Right atrium auricular region (tissue), 2 donors: ENCODE results near the gene EIPR1. TPM values are rescaled to one million over a fixed set of nuclear protein-coding genes. Genes with fewer than 3 reads are reported as not detected.

Experiments
- DNase-seq: peaks from one replicate; pipeline ENCODE4 v3.0.0-alpha.2; 2019; ENCODE audit warnings: low spot score
- H3K27ac ChIP-seq, 2 donors: fragments of 200-600 bp; sonication (generic); 1 replicate in 1 of 2; 2 replicates in 1 of 2; pipeline ENCODE4 v1.5.1; 2016 to 2019
- H3K27me3 ChIP-seq, 2 donors: fragments of 200-600 bp; sonication (generic); one replicate each; pipeline versions ENCODE4 v1.5.1 to v1.6.0; 2017 to 2019
- H3K36me3 ChIP-seq: fragments of 200-600 bp; sonication (generic); one replicate; pipeline ENCODE4 v1.5.1; 2016
- H3K4me1 ChIP-seq, 2 donors: fragments of 200-600 bp; sonication (generic); one replicate each; pipeline versions ENCODE4 v1.5.1 to v1.6.0; 2017 to 2019
- H3K4me3 ChIP-seq, 2 donors: fragments of 200-600 bp; sonication (generic); 1 replicate in 1 of 2; 2 replicates in 1 of 2; pipeline ENCODE4 v1.5.1; 2017 to 2019; ENCODE audit warnings: mild to moderate bottlenecking in 1 of 2, moderate library complexity in 1 of 2
- H3K9me3 ChIP-seq, 2 donors: fragments of 200-600 bp; sonication (generic); one replicate each; pipeline ENCODE4 v1.5.1; 2019
- total RNA-seq, 2 donors: library from RNA; depleted of rRNA; stranded (reverse); fragments of >200 nt; gene quantifications; one replicate each; pipeline ENCODE4 v1.1.0, GENCODE V29; 2016
- TF ChIP-seq, protein P1 (sequence below), 2 donors: fragments of 200-600 bp; sonication (generic); IDR thresholded peaks; one replicate each; pipeline ENCODE4 v1.5.1; 2019; ENCODE audit warnings: antibody characterized with exemption in 2 of 2

The EIPR1 gene
- total RNA-seq, 2 donors from 2014 or later, result 13.2 to 13.6 TPM

DNA sequence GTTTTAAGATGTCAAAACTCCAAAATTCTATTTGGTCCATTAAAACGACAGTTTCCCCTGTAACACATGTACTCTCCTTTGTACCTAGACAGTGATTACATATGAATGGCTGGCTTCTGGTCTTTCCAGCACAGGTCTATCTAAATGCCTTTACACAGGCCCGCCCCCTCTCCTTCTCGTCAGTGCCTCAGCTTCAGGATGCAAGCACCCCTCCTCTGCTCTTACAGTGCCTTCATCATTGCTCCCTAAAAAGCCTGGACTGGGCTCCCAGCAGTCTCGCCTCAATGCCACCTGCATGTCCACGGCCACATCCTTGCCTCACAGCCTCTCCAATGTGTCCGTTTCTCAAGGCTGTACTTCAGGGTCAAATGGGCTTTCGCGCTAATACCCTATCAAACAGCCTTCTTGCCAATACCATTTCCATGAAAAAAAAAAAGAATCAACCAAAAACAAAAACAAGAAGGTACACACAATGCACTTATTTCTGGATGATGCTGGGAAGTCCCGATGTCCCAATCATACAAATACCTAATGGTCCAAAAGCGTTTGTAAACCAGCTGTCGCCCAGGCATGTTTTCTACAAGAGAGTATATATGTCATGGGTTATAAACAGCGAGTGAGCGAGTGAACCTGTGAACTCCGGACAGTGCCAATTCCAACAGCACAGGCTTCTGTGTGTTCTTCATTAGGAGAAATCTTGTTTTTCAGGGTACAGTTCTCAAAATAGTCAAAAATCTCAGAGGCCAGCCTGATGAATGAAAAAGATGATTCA, 77.2 kb downstream of the EIPR1 start:
- TF ChIP-seq, protein P1, sequence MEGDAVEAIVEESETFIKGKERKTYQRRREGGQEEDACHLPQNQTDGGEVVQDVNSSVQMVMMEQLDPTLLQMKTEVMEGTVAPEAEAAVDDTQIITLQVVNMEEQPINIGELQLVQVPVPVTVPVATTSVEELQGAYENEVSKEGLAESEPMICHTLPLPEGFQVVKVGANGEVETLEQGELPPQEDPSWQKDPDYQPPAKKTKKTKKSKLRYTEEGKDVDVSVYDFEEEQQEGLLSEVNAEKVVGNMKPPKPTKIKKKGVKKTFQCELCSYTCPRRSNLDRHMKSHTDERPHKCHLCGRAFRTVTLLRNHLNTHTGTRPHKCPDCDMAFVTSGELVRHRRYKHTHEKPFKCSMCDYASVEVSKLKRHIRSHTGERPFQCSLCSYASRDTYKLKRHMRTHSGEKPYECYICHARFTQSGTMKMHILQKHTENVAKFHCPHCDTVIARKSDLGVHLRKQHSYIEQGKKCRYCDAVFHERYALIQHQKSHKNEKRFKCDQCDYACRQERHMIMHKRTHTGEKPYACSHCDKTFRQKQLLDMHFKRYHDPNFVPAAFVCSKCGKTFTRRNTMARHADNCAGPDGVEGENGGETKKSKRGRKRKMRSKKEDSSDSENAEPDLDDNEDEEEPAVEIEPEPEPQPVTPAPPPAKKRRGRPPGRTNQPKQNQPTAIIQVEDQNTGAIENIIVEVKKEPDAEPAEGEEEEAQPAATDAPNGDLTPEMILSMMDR (IDR thresholded peaks at IDR 0.05), result no peak
- Histone ChIP-seq H3K27ac (no peak overlapping the region), H3K27me3 (no peaks in the 10 kb centered on the region), H3K4me1 (peaks cover 0 to 8% of the 10 kb centered on the region in 2 donors), H3K36me3 (no peaks in the 10 kb centered on the region), H3K9me3 (no peaks in the 10 kb centered on the region), H3K4me3 (no peak overlapping the region)
- no peak for DNase-seq

DNA sequence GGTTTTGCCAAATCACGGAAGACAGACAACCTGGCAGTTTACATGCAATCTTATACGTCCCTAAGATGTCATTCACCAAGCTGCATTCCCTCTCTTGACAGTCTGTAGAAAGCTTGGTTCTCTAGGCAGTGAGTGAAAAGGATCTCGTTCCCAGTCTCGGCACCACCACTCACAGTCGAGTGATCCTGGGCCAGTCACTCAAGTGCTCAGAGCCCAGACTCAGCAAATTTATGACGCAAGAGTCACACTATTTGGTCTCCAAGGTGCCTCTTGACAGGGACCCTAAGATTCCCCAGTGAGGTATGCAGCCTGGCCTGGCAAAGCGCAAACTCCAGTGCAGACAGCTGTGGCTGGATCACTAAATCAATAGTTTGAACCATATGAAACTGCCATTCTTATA, 77.9 kb downstream of the EIPR1 start:
- Histone ChIP-seq H3K27me3 (no peaks in the 10 kb centered on the region), H3K4me1 (peaks cover 0 to 8% of the 10 kb centered on the region in 2 donors), H3K4me3 (no peak overlapping the region), H3K27ac (no peak overlapping the region), H3K36me3 (no peaks in the 10 kb centered on the region), H3K9me3 (no peaks in the 10 kb centered on the region)
- DNase-seq, result no peak
- TF ChIP-seq, protein P1 (IDR thresholded peaks at IDR 0.05), result no peak

- H3K36me3 ChIP-seq, result no peaks in the 10 kb centered on the region
- H3K4me3 ChIP-seq, result no peak overlapping the region
- H3K27ac ChIP-seq, result no peak overlapping the region
- TF ChIP-seq, protein P1 (IDR thresholded peaks at IDR 0.05), result no peak
- H3K27me3 ChIP-seq, result no peaks in the 10 kb centered on the region
- no peak for DNase-seq
- H3K9me3 ChIP-seq, result no peaks in the 10 kb centered on the region
- H3K4me1 ChIP-seq, result peaks cover 0 to 8% of the 10 kb centered on the region in 2 donors
Measured at GRCh38 chr2:3299130-3299529, 78.5 kb downstream of the EIPR1 start.

GRCh38 chr2:3298191-3298590, 79.4 kb downstream of the EIPR1 start:
- H3K9me3 ChIP-seq, result no peaks in the 10 kb centered on the region
- DNase-seq, result no peak
- TF ChIP-seq, protein P1 (IDR thresholded peaks at IDR 0.05), result no peak
- peaks cover 0 to 5% of the 10 kb centered on the region in 2 donors for H3K4me1 ChIP-seq
- no peaks in the 10 kb centered on the region for H3K36me3 ChIP-seq
- H3K4me3 ChIP-seq, result no peak overlapping the region
- no peak overlapping the region for H3K27ac ChIP-seq
- no peaks in the 10 kb centered on the region for H3K27me3 ChIP-seq

- Histone ChIP-seq H3K4me3 (no peak overlapping the region), H3K36me3 (no peaks in the 10 kb centered on the region), H3K9me3 (no peaks in the 10 kb centered on the region), H3K4me1 (no peaks in the 10 kb centered on the region), H3K27ac (no peak overlapping the region), H3K27me3 (no peaks in the 10 kb centered on the region)
- TF ChIP-seq, protein P1 (IDR thresholded peaks at IDR 0.05), result no peak
- DNase-seq, result no peak
Measured at GRCh38 chr2:3297523-3297922, 80.1 kb downstream of the EIPR1 start.
